Measurements from ENCODE around the gene IGF1R. TPM values are rescaled to one million over a fixed set of nuclear protein-coding genes. Genes with fewer than 3 reads are reported as not detected.

IGF1R gene
- total RNA-seq, 2 experiments from 2014 or later = 17.7 to 18.9 TPM

DNA sequence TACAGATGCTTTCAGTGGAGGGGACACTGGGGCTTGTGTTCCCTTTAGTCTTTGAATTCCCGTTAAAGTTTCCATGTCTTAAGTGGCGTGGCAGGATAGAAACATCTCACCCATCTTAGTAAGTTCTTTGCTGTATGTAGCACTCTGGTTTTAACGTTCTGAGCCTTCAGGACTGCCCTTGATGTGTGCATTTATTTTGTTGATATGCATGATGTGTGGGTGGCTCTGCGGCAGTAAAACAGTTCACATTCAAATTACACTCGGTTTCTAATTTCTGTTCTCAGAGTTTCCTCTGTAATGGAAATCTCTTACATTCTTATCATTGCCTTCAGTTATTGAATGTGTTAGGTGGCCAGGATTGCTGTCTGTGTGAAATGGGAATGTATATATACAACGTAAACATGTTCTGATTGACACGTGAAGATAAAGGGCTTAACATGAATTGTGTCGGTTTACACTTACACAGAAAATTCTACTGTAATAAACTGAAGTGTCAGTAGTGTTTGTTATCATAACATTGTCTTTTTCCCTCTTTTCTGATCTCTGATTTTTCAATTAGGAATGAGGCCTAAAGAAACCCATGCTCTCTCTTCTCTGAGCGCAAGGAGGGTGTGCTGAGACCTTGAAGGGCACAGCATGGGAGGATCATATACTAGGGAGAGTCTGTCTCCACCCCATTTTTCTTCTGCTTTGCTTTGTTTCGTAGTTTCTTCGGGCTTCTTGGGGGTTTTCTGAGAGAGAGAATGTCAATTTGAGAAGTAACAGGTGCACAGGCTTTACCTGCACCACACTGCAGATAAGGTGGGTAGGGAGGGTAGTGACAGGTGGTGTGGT is 51.5 kb downstream of the IGF1R start:
- H3K36me3 Mint-ChIP-seq = no peaks in the 10 kb centered on the region
- peak overlapping the region; percentile 42 for H3K4me3 Mint-ChIP-seq
- peak overlapping the region; percentile 68 for H3K27ac Mint-ChIP-seq
- peaks cover 57% of the 10 kb centered on the region for H3K4me1 Mint-ChIP-seq
- no peaks in the 10 kb centered on the region for H3K27me3 Mint-ChIP-seq
- H3K9me3 Mint-ChIP-seq = no peaks in the 10 kb centered on the region
- DNase-seq = no peak

DNA sequence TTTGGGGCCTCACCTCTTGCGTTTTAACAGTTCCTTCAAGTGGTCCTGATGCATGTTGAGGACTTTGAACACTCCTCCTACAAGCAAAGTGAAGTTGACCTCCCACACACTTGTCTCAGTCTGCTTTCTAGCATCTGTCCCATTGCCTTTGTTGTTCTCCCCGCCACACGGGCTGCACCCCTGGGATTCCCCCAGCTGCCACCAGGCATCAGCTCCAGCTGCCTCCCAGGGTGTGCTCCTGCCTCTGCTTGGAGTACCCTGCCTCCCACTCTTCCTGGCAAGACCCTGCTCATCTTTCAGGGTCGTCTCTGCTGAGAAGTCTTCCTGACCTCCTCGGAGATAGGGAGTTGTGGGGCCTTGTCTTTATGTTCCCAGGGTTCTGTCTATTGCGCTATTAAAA is 52.2 kb downstream of the IGF1R start:
- H3K4me1 Mint-ChIP-seq = peaks cover 52% of the 10 kb centered on the region
- no peaks in the 10 kb centered on the region for H3K27me3 Mint-ChIP-seq
- peak overlapping the region; percentile 68 for H3K27ac Mint-ChIP-seq
- no peaks in the 10 kb centered on the region for H3K9me3 Mint-ChIP-seq
- H3K36me3 Mint-ChIP-seq = no peaks in the 10 kb centered on the region
- peak; percentile 17 for DNase-seq
- H3K4me3 Mint-ChIP-seq = no peak overlapping the region

DNA sequence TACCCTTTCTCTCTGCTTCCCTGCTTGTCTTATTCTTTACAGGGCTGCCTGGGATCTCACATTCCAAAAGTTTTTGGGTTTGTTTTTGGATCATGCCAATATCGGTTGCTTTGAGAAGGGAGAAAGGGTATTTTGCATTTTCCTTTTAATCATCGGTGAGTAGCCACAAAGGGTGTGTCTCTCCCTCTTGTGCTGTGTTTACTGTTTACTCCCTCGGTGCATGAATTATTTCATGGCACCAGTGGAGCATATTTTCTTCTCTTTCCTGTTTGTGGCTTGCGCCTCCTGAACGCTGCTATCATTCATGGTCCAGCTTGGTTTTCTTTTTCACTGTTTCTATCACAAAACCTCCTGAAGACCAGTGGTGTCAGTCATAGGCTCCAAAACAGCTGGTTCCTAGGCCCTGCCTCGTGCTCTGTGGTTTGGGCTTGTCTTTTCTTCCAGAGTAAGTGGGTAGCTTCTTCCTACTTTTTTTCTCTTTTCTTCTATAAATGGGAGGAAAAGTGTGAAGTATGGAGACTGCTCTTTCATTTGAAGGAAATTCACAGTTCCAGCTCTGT is 54.9 kb downstream of the IGF1R start:
- no peaks in the 10 kb centered on the region for H3K9me3 Mint-ChIP-seq
- H3K4me1 Mint-ChIP-seq = peaks cover 40% of the 10 kb centered on the region
- H3K4me3 Mint-ChIP-seq = no peak overlapping the region
- peaks cover 2% of the 10 kb centered on the region for H3K36me3 Mint-ChIP-seq
- DNase-seq = no peak
- no peak overlapping the region for H3K27ac Mint-ChIP-seq
- H3K27me3 Mint-ChIP-seq = no peaks in the 10 kb centered on the region

DNA sequence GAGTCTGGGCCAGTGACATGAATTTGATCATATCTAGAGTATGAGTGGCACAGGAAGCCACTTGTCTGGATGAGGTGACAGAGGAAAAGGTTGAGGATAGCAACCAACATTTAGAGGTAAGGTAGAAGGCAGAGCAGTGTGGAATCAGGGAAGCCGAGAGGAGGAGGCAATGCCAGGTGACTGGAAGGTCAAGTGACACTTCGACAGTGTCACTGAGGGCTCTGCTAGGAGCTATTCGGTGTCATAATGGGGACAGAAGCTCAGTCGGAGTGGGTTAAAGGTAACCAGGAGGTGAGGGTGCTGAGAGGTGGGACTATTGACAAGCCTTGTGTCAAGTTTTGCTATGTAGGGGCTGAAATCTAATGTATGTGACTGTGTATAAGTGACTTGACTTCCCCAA is 56.7 kb downstream of the IGF1R start:
- Mint-ChIP-seq H3K36me3 (peaks cover 14% of the 10 kb centered on the region), H3K27me3 (no peaks in the 10 kb centered on the region), H3K9me3 (no peaks in the 10 kb centered on the region), H3K4me1 (peaks cover 28% of the 10 kb centered on the region), H3K4me3 (no peak overlapping the region), H3K27ac (no peak overlapping the region)
- DNase-seq = no peak

DNA sequence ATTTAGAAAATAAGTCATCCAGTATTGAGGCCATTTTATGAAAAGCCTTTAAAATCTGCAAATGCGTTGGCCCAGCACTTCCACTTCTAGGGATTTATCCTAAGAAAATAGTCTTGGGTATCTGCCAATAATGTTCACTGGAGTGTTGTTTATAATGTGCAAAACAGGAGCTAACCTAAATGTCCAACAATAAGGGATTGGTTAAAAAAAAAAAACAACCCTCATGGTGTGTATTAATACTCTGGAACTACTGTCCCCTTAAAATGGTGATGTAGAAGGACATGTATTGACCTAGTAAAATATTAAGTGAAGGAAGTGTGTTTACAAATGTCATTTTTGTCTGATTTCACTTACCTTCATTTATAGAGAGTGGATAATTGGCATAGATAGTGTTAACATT is 58.0 kb downstream of the IGF1R start:
- peaks cover 23% of the 10 kb centered on the region for H3K36me3 Mint-ChIP-seq
- H3K4me1 Mint-ChIP-seq = peaks cover 18% of the 10 kb centered on the region
- no peak overlapping the region for H3K4me3 Mint-ChIP-seq

DNA sequence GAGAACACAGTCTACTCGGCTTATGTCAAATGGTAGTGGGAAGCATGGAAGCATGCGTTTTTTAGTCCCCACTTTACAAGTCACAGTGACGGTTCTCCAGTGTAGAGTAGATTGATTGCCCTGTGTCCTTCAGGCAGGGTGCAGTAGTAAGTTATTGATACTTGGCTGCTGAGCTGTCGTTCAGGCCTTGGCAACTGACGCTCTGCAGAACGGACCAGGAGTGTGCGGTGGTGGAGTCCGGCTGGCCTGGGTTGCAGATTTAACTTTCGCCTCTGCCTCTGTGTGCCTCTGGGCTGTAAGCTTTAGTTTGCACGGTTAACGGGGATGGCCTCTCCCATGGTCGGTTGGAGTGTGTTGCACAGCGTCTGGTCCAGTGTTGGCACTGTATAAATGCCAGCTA is 58.6 kb downstream of the IGF1R start:
- Mint-ChIP-seq H3K4me1 (peaks cover 18% of the 10 kb centered on the region), H3K36me3 (peaks cover 29% of the 10 kb centered on the region), H3K27me3 (no peaks in the 10 kb centered on the region), H3K27ac (no peak overlapping the region), H3K9me3 (peaks cover 7% of the 10 kb centered on the region), H3K4me3 (no peak overlapping the region)
- DNase-seq = no peak

More for the DNA sequence above, 58.0 kb downstream of the IGF1R start:
- Mint-ChIP-seq H3K27ac (no peak overlapping the region), H3K9me3 (peaks cover 1% of the 10 kb centered on the region), H3K27me3 (no peaks in the 10 kb centered on the region)
- no peak for DNase-seq

DNA sequence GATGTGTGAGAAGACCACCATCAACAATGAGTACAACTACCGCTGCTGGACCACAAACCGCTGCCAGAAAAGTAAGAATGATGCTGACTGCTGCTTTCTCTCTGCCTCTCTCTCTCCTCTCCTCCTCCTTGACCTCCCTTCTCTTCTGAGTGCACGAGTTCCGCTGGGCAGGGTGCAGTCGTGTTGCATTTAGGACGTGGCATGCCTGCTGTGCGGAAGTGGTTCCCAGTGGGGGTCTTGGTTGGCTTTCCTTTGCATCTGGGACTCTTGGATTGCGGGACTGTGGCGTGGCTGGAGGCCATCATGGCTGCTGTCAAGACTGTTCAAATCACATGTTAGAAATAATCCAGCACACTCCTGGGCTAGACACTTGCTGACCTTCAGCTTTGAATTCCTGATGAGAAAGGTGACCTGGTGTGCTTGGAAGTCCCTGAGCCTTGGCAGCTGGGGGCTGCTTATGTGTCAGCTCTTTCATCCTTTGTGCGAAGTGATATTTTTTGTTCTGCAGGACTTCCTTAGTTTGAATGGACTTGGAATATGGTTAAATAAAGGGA is 59.8 kb downstream of the IGF1R start:
- Mint-ChIP-seq H3K27me3 (no peaks in the 10 kb centered on the region), H3K27ac (no peak overlapping the region), H3K36me3 (peaks cover 39% of the 10 kb centered on the region), H3K4me1 (peaks cover 18% of the 10 kb centered on the region), H3K9me3 (peaks cover 11% of the 10 kb centered on the region), H3K4me3 (no peak overlapping the region)
- DNase-seq = no peak

DNA sequence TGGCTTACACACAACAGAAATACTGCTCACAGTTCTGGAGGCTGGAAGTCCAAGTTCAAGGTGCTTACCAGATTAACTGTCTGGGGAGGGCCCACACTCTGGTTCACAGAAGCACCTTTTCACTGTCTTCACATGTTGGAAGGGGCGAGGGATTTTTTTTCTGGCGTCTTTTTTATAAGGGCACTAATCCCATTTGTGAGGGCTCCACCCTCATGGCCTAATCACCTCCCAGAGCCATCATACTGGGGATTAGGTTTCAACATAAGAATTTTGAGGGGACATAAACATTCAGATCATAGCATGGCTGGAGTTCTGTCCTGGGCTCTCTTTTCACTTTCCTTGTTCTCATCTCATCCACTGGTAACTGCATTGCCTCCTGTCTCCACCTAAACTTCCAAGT is 63.5 kb downstream of the IGF1R start:
- H3K9me3 Mint-ChIP-seq = peaks cover 11% of the 10 kb centered on the region
- no peak overlapping the region for H3K4me3 Mint-ChIP-seq
- H3K27ac Mint-ChIP-seq = no peak overlapping the region
- no peaks in the 10 kb centered on the region for H3K27me3 Mint-ChIP-seq
- H3K4me1 Mint-ChIP-seq = peaks cover 49% of the 10 kb centered on the region
- H3K36me3 Mint-ChIP-seq = peaks cover 41% of the 10 kb centered on the region
- no peak for DNase-seq

DNA sequence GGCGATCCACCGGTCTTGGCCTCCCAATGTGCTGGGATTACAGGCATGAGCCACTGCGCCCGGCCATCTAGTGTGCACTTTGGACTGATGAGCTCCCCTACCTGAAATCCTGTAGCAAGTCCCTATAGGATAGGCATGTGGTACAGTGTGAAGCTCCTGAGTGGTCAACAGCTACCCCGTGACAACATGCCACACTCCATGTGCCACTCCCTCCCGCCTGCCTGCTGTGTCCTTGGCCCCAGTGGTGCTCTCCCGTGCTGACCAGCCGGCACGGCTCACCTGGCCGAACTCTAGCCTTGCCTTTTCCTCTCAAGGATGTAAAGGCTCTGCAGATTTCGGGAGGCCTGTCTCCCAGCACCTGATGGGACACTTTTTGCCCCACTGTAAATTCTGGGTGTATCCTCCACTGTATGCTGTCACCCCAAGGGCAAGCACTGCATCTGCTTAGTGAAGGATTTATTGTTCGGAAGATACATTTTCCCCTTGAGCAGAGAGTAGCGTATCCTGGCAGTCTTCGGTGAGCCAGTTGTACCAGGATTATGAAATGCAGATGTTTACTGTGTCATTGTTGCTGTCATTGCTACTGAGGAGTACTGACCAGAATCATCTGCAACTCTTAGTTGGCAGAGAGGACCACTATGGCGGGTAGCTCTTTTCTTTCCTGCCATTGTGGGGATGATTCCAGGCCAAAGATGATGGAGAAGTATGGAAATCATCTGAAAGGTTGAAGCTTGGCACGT is 64.7 kb downstream of the IGF1R start:
- Mint-ChIP-seq H3K9me3 (peaks cover 11% of the 10 kb centered on the region), H3K27me3 (no peaks in the 10 kb centered on the region), H3K36me3 (peaks cover 40% of the 10 kb centered on the region), H3K4me3 (no peak overlapping the region), H3K4me1 (peaks cover 53% of the 10 kb centered on the region), H3K27ac (peak overlapping the region; percentile 61)
- no peak for DNase-seq

DNA sequence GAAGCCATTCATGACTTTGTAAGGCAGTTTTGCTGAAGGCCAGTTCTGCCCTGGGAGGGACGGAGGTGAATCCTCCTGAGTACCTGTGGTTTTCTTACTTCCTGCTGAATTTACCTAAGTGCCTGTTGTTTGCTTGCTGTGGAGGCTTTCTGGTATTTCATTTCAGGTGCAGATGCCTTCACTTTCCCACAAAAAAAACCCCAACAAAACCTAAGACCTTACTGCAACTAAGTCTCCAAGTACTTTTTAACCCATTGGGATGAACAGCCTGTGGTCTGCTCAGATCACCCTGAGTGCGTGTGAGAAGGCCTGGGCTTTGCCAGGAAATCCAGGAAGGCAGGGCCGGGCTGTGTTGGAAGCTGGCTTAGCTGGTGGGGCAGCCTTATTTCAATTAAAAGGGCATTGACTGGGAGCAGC is 65.3 kb downstream of the IGF1R start:
- Mint-ChIP-seq H3K9me3 (peaks cover 11% of the 10 kb centered on the region), H3K27ac (peak overlapping the region; percentile 61), H3K4me3 (no peak overlapping the region), H3K4me1 (peaks cover 49% of the 10 kb centered on the region), H3K36me3 (peaks cover 35% of the 10 kb centered on the region), H3K27me3 (no peaks in the 10 kb centered on the region)
- DNase-seq = no peak

DNA sequence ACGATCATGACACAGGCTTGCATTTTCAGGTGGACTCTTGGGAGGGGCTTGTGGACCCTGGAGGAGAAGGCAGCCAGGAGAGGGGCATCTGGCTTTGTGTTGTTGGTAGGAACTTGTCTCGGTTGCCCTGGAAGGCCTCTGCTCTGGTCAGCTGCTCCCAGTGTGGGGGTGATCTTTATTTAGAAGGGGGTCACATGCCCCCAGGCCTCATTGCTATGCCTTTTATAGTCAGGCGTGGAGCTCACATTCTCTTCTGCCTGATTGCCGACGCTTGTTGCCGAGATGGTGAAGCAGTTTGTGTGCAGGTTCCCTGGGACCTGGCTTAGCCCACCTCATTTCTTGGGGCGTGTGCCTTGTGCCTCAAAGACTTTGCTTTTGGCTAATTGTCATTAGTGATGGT is 66.6 kb downstream of the IGF1R start:
- Mint-ChIP-seq H3K27me3 (no peaks in the 10 kb centered on the region), H3K36me3 (peaks cover 31% of the 10 kb centered on the region), H3K4me1 (peaks cover 54% of the 10 kb centered on the region), H3K27ac (no peak overlapping the region), H3K4me3 (no peak overlapping the region), H3K9me3 (peaks cover 11% of the 10 kb centered on the region)
- no peak for DNase-seq

DNA sequence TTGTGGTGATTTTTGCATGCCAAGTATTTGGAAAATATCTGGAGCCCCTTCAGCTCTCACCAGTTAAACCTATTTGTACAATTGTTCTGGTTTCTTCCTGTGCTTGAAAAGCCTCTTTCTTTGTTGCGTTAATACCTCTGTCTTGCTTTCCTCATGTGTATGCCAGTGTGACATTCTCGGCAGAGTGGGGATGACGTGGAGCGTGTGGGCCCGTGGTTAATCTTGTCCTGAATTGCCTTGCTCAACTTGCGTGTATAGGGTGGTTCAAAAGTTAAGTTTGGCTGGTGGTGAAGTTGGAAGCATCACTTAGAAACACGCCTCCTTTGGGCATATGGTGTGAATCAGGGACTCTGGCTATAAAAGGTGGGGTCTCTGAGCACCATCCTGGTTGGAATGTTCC is 67.1 kb downstream of the IGF1R start:
- Mint-ChIP-seq H3K4me1 (peaks cover 59% of the 10 kb centered on the region), H3K9me3 (peaks cover 11% of the 10 kb centered on the region), H3K36me3 (peaks cover 28% of the 10 kb centered on the region), H3K27ac (peak overlapping the region; percentile 16), H3K27me3 (no peaks in the 10 kb centered on the region), H3K4me3 (no peak overlapping the region)
- no peak for DNase-seq

DNA sequence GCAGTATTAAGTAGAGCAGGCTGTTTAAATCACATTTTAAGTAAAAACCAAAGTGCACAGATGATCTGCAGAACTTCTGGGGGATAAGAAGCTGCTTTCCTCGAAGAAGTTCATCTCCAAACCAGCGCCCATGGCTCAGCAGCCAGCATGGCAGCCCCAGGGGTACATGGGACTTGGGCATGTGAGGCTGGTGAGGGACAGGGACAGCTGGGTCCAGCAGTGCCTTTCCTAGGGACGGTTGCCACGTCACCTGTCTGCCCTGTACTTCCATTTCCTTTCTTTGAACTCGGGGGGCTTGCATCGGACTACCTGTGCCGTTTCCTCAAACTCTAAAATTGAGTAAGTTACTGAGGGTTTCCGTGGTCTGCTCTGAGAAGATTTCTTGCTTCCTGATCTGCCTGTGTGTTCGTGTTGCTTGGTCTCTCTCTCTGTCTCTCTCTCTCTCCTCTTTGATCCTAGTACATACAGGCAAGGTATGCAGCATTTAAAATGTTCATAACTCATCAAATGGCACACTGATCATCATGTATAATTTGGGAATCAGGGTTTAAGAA is 67.6 kb downstream of the IGF1R start:
- no peak for DNase-seq
- Mint-ChIP-seq H3K4me3 (peak overlapping the region; percentile 13), H3K4me1 (peaks cover 65% of the 10 kb centered on the region)

DNA sequence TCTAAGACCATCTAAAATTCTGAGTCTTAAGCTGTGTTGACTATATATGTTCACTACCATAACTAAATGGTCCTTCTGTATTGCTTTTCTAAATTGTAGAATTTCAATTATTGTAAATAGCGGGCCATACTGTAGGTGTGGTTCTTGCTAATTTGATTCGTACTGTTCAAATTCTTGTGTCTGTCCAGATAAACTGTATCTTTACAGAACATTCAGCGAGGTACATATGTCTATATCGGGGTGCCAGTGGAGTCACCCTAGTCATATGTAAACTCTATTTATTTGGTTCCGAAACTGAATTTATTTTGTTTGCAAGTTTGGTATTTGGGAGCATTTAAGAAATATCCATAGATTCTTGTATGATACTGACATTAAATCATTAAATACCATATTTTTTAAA is 69.0 kb downstream of the IGF1R start:
- H3K4me3 Mint-ChIP-seq = no peak overlapping the region
- peaks cover 78% of the 10 kb centered on the region for H3K4me1 Mint-ChIP-seq
- H3K27me3 Mint-ChIP-seq = no peaks in the 10 kb centered on the region

More for the DNA sequence above, 67.6 kb downstream of the IGF1R start:
- Mint-ChIP-seq H3K27me3 (no peaks in the 10 kb centered on the region), H3K9me3 (peaks cover 11% of the 10 kb centered on the region), H3K27ac (peak overlapping the region; percentile 32), H3K36me3 (peaks cover 26% of the 10 kb centered on the region)

DNA sequence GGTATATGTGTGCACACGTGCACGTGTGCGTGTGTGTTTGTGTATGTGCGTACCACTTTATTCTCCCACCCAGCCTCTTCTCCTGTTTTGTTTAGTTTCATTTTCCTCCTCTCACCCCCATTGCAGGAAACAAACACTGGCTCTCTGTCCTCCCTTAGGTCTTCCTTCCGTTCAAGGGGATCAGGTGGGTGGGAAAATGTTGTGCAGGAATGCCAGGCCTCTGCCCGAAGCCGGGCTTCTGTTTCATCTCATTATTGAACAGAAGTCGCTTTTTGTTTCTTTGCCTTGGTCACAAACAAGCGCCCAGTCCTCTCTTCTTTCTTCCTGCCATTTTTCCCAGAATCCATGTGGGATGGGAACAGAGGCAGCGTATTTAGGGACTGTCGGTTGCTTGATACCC is 69.6 kb downstream of the IGF1R start:
- H3K9me3 Mint-ChIP-seq = no peaks in the 10 kb centered on the region
- H3K27ac Mint-ChIP-seq = no peak overlapping the region
- peaks cover 82% of the 10 kb centered on the region for H3K4me1 Mint-ChIP-seq
- no peak for DNase-seq
- H3K4me3 Mint-ChIP-seq = no peak overlapping the region
- peaks cover 12% of the 10 kb centered on the region for H3K36me3 Mint-ChIP-seq
- H3K27me3 Mint-ChIP-seq = no peaks in the 10 kb centered on the region

More for the DNA sequence above, 69.0 kb downstream of the IGF1R start:
- no peak for DNase-seq
- H3K27ac Mint-ChIP-seq = no peak overlapping the region
- peaks cover 17% of the 10 kb centered on the region for H3K36me3 Mint-ChIP-seq
- no peaks in the 10 kb centered on the region for H3K9me3 Mint-ChIP-seq
